Coronary artery (tissue), 2 donors: ENCODE measurements around the gene TTC13.

Source experiments
- DNase-seq: peaks from one replicate; pipeline ENCODE4 v3.0.0-alpha.2; 2017; ENCODE audit warnings: low spot score
- H3K27ac ChIP-seq, 2 donors: fragments of 200-600 bp; sonication (generic); one replicate each; pipeline ENCODE4 v1.5.1; 2016 to 2019
- H3K4me3 ChIP-seq: fragments of 200-600 bp; sonication (generic); 2 replicates; pipeline ENCODE4 v1.5.1; 2016; ENCODE audit warnings: mild to moderate bottlenecking, moderate library complexity
- TF ChIP-seq, protein P1 (sequence below): fragments of 200-600 bp; sonication (generic); IDR thresholded peaks from one replicate; pipeline ENCODE4 v1.5.1; 2019; ENCODE audit warnings: antibody characterized with exemption

TTC13 gene

DNA sequence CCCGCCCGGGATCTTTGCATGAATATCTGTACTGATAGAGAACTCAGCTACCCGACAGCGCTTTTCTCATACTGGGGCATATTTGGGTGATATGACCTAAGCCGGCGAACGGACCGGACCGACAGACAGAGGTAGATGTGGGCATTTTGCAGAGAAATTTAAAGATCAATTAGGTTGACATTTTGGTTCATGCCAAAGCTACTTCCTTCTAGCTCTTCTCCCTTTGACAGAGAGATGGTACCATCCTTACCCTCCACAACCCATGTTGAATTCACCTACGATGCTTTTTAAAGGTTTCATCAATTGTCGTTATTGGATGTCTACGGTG, 692 bp upstream of the TTC13 start:
- DNase-seq = no peak
- Histone ChIP-seq H3K4me3 (peak overlapping the region; percentile 94), H3K27ac (peak overlapping the region; percentile 21 to 71)
- TF ChIP-seq, protein P1, sequence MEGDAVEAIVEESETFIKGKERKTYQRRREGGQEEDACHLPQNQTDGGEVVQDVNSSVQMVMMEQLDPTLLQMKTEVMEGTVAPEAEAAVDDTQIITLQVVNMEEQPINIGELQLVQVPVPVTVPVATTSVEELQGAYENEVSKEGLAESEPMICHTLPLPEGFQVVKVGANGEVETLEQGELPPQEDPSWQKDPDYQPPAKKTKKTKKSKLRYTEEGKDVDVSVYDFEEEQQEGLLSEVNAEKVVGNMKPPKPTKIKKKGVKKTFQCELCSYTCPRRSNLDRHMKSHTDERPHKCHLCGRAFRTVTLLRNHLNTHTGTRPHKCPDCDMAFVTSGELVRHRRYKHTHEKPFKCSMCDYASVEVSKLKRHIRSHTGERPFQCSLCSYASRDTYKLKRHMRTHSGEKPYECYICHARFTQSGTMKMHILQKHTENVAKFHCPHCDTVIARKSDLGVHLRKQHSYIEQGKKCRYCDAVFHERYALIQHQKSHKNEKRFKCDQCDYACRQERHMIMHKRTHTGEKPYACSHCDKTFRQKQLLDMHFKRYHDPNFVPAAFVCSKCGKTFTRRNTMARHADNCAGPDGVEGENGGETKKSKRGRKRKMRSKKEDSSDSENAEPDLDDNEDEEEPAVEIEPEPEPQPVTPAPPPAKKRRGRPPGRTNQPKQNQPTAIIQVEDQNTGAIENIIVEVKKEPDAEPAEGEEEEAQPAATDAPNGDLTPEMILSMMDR = no peak

DNA sequence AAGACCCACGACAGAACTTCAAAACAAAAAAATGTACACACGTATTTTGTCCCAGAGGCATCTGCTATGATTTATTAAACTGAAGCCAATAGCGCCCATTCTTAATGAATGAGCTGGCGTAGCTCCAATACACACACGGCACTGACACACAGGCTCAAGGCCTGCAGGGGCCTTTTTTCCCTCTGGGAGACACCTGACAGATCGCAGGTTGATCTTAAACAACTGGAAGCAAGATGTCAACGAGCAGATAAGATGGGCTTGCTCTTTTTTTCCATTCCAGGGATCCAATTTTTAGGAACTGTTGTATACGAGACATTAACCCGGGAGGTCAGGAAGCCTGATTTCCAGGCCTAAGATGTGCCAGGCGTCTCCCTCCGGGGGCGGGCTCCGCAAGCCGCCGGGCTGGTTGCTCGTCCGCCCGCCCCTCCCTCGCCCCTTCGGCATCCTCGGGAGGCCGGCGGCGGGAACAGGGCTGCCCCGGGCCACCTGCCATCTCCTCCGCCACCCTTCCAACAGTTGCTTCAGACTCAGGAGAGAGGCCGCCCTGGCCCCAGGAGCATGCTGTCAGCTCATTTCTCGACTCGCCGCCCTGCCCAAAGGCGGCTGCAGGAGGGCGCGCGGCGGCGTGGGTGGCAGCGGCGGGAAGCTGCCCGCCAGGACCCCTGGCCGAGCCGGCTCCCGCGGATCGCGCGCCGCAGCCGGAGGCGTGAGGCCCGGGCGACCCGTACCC, 735 bp downstream of the TTC13 start:
- peak overlapping the region in 1 of 2 donors; percentile 71 for H3K27ac ChIP-seq
- peak overlapping the region; percentile 94 for H3K4me3 ChIP-seq
- DNase-seq = no peak
- TF ChIP-seq, protein P1 = no peak

DNA sequence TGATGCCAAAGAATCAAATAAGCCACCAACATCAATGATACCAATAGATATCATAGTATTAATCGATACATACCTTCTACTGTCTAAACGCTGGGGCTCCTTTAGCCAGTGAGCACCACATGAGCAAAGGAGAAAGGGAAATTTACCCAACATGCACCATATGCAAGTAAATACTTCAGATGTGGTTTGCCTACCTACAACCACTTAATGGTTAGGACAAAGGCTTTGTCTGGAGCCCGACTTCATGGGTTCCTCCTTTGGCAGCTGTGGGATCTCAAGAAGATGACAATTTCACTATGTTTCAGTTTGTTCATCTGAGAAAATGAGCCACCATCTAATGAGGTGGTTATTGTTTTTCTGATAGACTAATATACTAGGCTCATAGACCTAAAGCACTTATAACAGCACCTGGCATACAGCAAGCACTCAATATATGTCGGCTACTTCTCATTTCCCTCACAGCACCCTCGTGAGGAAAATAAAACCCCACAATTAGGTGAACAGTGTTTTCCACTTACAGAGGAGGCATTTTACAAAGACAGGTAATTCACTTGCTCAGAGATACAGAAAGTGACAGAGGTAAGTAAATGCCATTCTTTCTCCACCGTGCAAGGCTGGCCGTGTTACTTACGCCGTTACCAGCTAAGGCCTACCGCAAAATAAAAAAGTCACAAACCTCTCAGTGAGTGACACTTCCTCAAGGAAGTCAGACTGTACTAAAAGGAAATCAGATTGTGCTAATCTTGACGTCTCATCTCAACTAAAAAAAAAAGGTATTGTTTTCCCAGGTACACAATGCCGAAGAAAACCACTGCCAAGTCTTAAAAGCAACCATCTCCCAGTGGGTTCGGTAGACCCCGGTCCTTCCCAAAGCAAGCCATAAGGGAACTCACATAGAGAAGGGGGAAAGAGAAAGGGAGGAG, 1.6 kb downstream of the TTC13 start:
- H3K4me3 ChIP-seq = peak overlapping the region; percentile 94
- TF ChIP-seq, protein P1 = no peak
- DNase-seq = no peak
- no peak overlapping the region for H3K27ac ChIP-seq

DNA sequence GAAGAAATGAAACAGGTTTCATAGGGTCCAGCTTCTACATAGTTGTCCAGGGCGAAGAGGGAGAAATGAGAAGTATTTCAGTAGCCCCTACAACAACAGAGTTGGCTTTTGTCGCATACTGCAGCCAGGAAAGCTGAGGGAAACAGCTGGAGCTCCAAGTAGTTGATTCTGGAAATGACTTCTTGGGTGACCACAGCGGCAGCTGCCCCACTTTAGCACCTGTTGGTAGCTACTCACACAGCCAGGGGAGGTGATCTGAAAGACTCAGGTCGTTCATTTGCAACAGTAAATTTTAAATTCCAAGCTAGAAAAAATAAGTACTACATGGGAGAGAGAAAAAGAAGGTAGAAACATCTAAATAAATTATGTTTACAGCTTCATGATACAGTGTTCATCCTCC, 2.3 kb downstream of the TTC13 start:
- Histone ChIP-seq H3K4me3 (no peak overlapping the region), H3K27ac (no peak overlapping the region)
- TF ChIP-seq, protein P1 = no peak
- no peak for DNase-seq

- TF ChIP-seq, protein P1 = no peak
- Histone ChIP-seq H3K4me3 (no peak overlapping the region), H3K27ac (no peak overlapping the region)
- no peak for DNase-seq
Measured at GRCh38 chr1:230975636-230976035, 3.0 kb downstream of the TTC13 start.

- TF ChIP-seq, protein P1 = no peak
- no peak overlapping the region for H3K4me3 ChIP-seq
- no peak overlapping the region for H3K27ac ChIP-seq
- DNase-seq = no peak
Measured at GRCh38 chr1:230972855-230973271, 5.8 kb downstream of the TTC13 start.

GRCh38 chr1:230971771-230972170, 6.9 kb downstream of the TTC13 start:
- H3K27ac ChIP-seq = no peak overlapping the region
- no peak for DNase-seq
- TF ChIP-seq, protein P1 = no peak
- no peak overlapping the region for H3K4me3 ChIP-seq
